HCT116 (cell line): ENCODE measurements around the gene UQCR11. TPM values are rescaled to one million over a fixed set of nuclear protein-coding genes. Genes with fewer than 3 reads are reported as not detected.

ENCODE experiments used
- ATAC-seq: fragments of 200-7000 bp; cut with Tn5 transposase; 2 replicates; pipeline ENCODE4 v1.9.1; 2020; ENCODE audit warnings: mild to moderate bottlenecking, moderate library complexity
- BruUV-seq: library from RNA; stranded (reverse); fragments of 400-500 nt; replicated peaks from 2 replicates; lab custom pipeline; 2021; lab: Mats Ljungman, UMichigan
- CTCF ChIA-PET: fragments of 300-600 bp; sonication (Branson Sonifier 250); formaldehyde crosslinking; loops from one replicate; lab custom pipeline; 2021; ENCODE audit warnings: antibody characterized with exemption; lab: Charles Lee
- POLR2A ChIA-PET: fragments of 300-600, 350-600 bp; sonication (Branson Sonifier 250); formaldehyde crosslinking; loops from one replicate; lab custom pipeline; 2021; ENCODE audit warnings: antibody characterized with exemption; lab: Charles Lee
- RAD21 ChIA-PET, 2 experiments: fragments of 300-600 bp; sonication (Branson Sonifier 250); formaldehyde crosslinking; loops; one replicate each; lab custom pipeline; 2023; ENCODE audit warnings: low total read pairs in 2 of 2; ENCODE audit not compliant: uncharacterized antibody in 2 of 2, unreplicated experiment in 2 of 2, low non-redundant PET in 1 of 2; lab: Charles Lee
- DNase-seq: peaks from one replicate; pipeline ENCODE4 v3.0.0-alpha.2; 2010; ENCODE audit warnings: low read depth, low spot score
- H2AFZ ChIP-seq: fragments of 200-600 bp; shearing (Covaris generic), sonication (generic); 2 replicates; pipeline ENCODE4 v1.6.1; 2017; ENCODE audit warnings: low read depth, mixed run types, mixed read lengths, antibody characterized with exemption, low read length; ENCODE audit not compliant: poor library complexity, severe bottlenecking
- H3K27ac ChIP-seq: 2 replicates; pipeline ENCODE4 v1.5.1; 2012; ENCODE audit warnings: low read depth, low read length
- H3K27me3 ChIP-seq: fragments of 200-600 bp; sonication (generic); 2 replicates; pipeline ENCODE4 v1.6.1; 2016; ENCODE audit warnings: mixed run types, low read length, mixed read lengths; ENCODE audit not compliant: insufficient read depth
- H3K36me3 ChIP-seq, 2 experiments: fragments of 200-500 bp in 1 of 2; fragments of 200-600 bp in 1 of 2; sonication (Bioruptor generic) in 1 of 2; sonication (generic) in 1 of 2; 2 replicates each; pipeline versions ENCODE4 v1.5.1 to v1.6.1; 2014 to 2016; ENCODE audit warnings: low read length in 2 of 2, inconsistent platforms in 1 of 2, mixed read lengths in 1 of 2, mixed run types in 1 of 2; ENCODE audit not compliant: insufficient read depth in 2 of 2, control insufficient read depth in 1 of 2
- H3K4me1 ChIP-seq, 2 experiments: fragments of 200-600 bp in 1 of 2; sonication (generic) in 1 of 2; 2 replicates each; pipeline versions ENCODE4 v1.5.1 to v1.6.1; 2012 to 2017; ENCODE audit warnings: low read length in 2 of 2, inconsistent platforms in 1 of 2, mild to moderate bottlenecking in 1 of 2, mixed read lengths in 1 of 2, mixed run types in 1 of 2, moderate library complexity in 1 of 2; ENCODE audit not compliant: insufficient read depth in 2 of 2, control insufficient read depth in 1 of 2
- H3K4me2 ChIP-seq: fragments of 200-600 bp; sonication (generic); 2 replicates; pipeline ENCODE4 v1.6.1; 2017; ENCODE audit warnings: mixed run types, low read length, mixed read lengths
- H3K4me3 ChIP-seq, 2 experiments: fragments of 200-600 bp in 1 of 2; sonication (generic) in 1 of 2; replicated peaks in 1 of 2; 2 replicates each; pipeline ENCODE4 v1.5.1; 2011 to 2016; ENCODE audit warnings: low read length in 2 of 2, control low read depth in 1 of 2, low read depth in 1 of 2, mild to moderate bottlenecking in 1 of 2, mixed read lengths in 1 of 2, mixed run types in 1 of 2
- H3K79me2 ChIP-seq: fragments of 200-600 bp; sonication (generic); 2 replicates; pipeline ENCODE4 v1.6.1; 2017; ENCODE audit warnings: mild to moderate bottlenecking, mixed run types, low read length, moderate library complexity, mixed read lengths; ENCODE audit not compliant: insufficient read depth
- H3K9ac ChIP-seq: fragments of 200-600 bp; sonication (generic); 2 replicates; pipeline ENCODE4 v1.6.1; 2016; ENCODE audit warnings: low read length, mixed read lengths
- H3K9me2 ChIP-seq: fragments of 200-600 bp; sonication (generic), shearing (Covaris generic); 2 replicates; pipeline ENCODE4 v1.6.1; 2017; ENCODE audit warnings: mixed run types, mild to moderate bottlenecking, moderate library complexity; ENCODE audit not compliant: insufficient read depth
- H3K9me3 ChIP-seq, 2 experiments: fragments of 200-500 bp in 1 of 2; fragments of 200-600 bp in 1 of 2; sonication (Bioruptor generic) in 1 of 2; sonication (generic) in 1 of 2; 2 replicates each; pipeline ENCODE4 v1.6.1; 2014 to 2017; ENCODE audit warnings: low read length in 2 of 2, mixed read lengths in 2 of 2, inconsistent platforms in 1 of 2, low read depth in 1 of 2, mild to moderate bottlenecking in 1 of 2, mixed run types in 1 of 2, moderate library complexity in 1 of 2; ENCODE audit not compliant: control insufficient read depth in 1 of 2, insufficient read depth in 1 of 2
- H4K20me1 ChIP-seq: fragments of 200-600 bp; sonication (generic), shearing (Covaris generic); 2 replicates; pipeline ENCODE4 v1.6.1; 2017; ENCODE audit warnings: mixed run types, mild to moderate bottlenecking, moderate library complexity; ENCODE audit not compliant: insufficient read depth
- CTCF ChIP-seq, 3 experiments: fragments of 200-600 bp in 1 of 3; sonication (generic) in 1 of 3; IDR thresholded peaks in 2 of 3; conservative IDR thresholded peaks in 1 of 3; 2 replicates each; pipeline ENCODE4 v1.5.1; 2012 to 2017; ENCODE audit warnings: low read depth in 2 of 3, low read length in 2 of 3, antibody characterized with exemption in 1 of 3, borderline replicate concordance in 1 of 3, control low read depth in 1 of 3, mild to moderate bottlenecking in 1 of 3, mixed read lengths in 1 of 3, mixed run types in 1 of 3, moderate library complexity in 1 of 3; ENCODE audit not compliant: insufficient read depth in 1 of 3
- EGR1 ChIP-seq: IDR thresholded peaks from 2 replicates; pipeline ENCODE4 v1.6.1; 2012; ENCODE audit warnings: low read depth
- EZH2 ChIP-seq: fragments of 200-600 bp; sonication (generic); IDR thresholded peaks from 2 replicates; pipeline ENCODE4 v1.6.1; 2017; ENCODE audit warnings: antibody characterized with exemption, mixed run types
- FOSL1 ChIP-seq: IDR thresholded peaks from 2 replicates; pipeline ENCODE4 v1.6.1; 2012; ENCODE audit warnings: low read depth
- JUND ChIP-seq: IDR thresholded peaks from 2 replicates; pipeline ENCODE4 v1.6.1; 2012
- SIN3A ChIP-seq: IDR thresholded peaks from 2 replicates; pipeline ENCODE4 v1.6.1; 2012; ENCODE audit warnings: low read depth
- SP1 ChIP-seq: IDR thresholded peaks from 2 replicates; pipeline ENCODE4 v1.6.1; 2012; ENCODE audit warnings: low read depth
- SRF ChIP-seq: IDR thresholded peaks from 2 replicates; pipeline ENCODE4 v1.6.1; 2012; ENCODE audit warnings: low read depth
- TCF7L2 ChIP-seq: IDR thresholded peaks from 2 replicates; pipeline ENCODE4 v1.7.0; 2011; ENCODE audit warnings: borderline replicate concordance, inconsistent platforms; ENCODE audit not compliant: insufficient read depth, insufficient read length; ENCODE audit errors: extremely low read depth
- YY1 ChIP-seq: IDR thresholded peaks from 2 replicates; pipeline ENCODE4 v1.6.1; 2011; ENCODE audit warnings: low read length, low read depth, moderate library complexity, mild to moderate bottlenecking; ENCODE audit not compliant: insufficient replicate concordance; ENCODE audit errors: extremely low read depth
- ZFX ChIP-seq: fragments of 450-650 bp; IDR thresholded peaks from 2 replicates; pipeline ENCODE4 v1.6.1; 2017
- ZNF274 ChIP-seq: fragments of 200-500 bp; sonication (Bioruptor generic); IDR thresholded peaks from 2 replicates; pipeline ENCODE4 v1.6.1; 2014; ENCODE audit warnings: mild to moderate bottlenecking, low read depth, low read length, inconsistent platforms
- intact Hi-C: fragments of 100-400 bp; cut with micrococcal nuclease; formaldehyde crosslinking; loops from 2 replicates; pipeline ENCODE4 v1.10.0; 2022
- total RNA-seq: library from RNA; stranded (reverse); gene quantifications from one replicate; pipeline ENCODE4 v1.2.1, GENCODE V29; 2021; ENCODE audit not compliant: unreplicated experiment

UQCR11 gene
- total RNA-seq, 1 experiment from 2014 or later: 303 TPM

- H3K9me2 ChIP-seq: no peaks in the 10 kb centered on the region
- H3K27ac ChIP-seq: no peak overlapping the region
- H2AFZ ChIP-seq: no peak overlapping the region
- no peak for TF ChIP-seq YY1
- no peak for TF ChIP-seq EGR1
- no TSS peak for BruUV-seq
- ChIA-PET RAD21 (no interaction called here), CTCF (no interaction called here), POLR2A (no interaction called here)
- H3K36me3 ChIP-seq: peaks cover under 1 to 11% of the 10 kb centered on the region in 2 experiments; a peak in 1 of 4 replicates
- intact Hi-C loops: no loop called here
- DNase-seq (no peak), ATAC-seq (no peak)
- no peak overlapping the region for H3K4me3 ChIP-seq
- H3K4me2 ChIP-seq: no peak overlapping the region
- H3K9ac ChIP-seq: no peak overlapping the region
- H4K20me1 ChIP-seq: no peaks in the 10 kb centered on the region
- no peaks in the 10 kb centered on the region for H3K27me3 ChIP-seq
- H3K4me1 ChIP-seq: peaks cover 24 to 39% of the 10 kb centered on the region in 2 experiments
- no peaks in the 10 kb centered on the region for H3K9me3 ChIP-seq
- H3K79me2 ChIP-seq: peaks cover 38% of the 10 kb centered on the region
These were observed 20.6 kb downstream of the UQCR11 start for GRCh38 chr19:1584500-1585242.

GRCh38 chr19:1582201-1582600 is 23.1 kb downstream of the UQCR11 start:
- intact Hi-C loops: no loop called here
- RAD21 ChIA-PET: interaction anchor here in 1 of 2 experiments (0.6 to 0.7 kb wide), 2 partner anchors 113 to 244 kb away, joined by 3 to 6 read pairs; no protein-coding TSS in a partner anchor

More at GRCh38 chr19:1582201-1582600, 23.1 kb downstream of the UQCR11 start:
- no peak for ATAC-seq
- no peak overlapping the region for H3K27ac ChIP-seq
- no peaks in the 10 kb centered on the region for H3K27me3 ChIP-seq
- peaks cover 15% of the 10 kb centered on the region; the same call in 1 of the 2 replicates for H3K79me2 ChIP-seq
- DNase-seq: no peak
- no peak overlapping the region for H3K4me3 ChIP-seq
- peaks cover 7 to 14% of the 10 kb centered on the region in 2 experiments for H3K4me1 ChIP-seq
- ChIA-PET CTCF (no interaction called here), POLR2A (interaction anchor here (1.0 kb wide), 1 partner anchor 11 kb away, joined by 3 read pairs; the partner anchor contains the start of gene MBD3)
- peaks cover 4 to 11% of the 10 kb centered on the region in 2 experiments; a peak in 1 of 4 replicates for H3K36me3 ChIP-seq
- no peaks in the 10 kb centered on the region for H3K9me3 ChIP-seq
- H2AFZ ChIP-seq: no peak overlapping the region
- H3K4me2 ChIP-seq: no peak overlapping the region
- no peaks in the 10 kb centered on the region for H4K20me1 ChIP-seq
- BruUV-seq: no TSS peak
- no peaks in the 10 kb centered on the region for H3K9me2 ChIP-seq
- no peak for TF ChIP-seq FOSL1
- TF ChIP-seq TCF7L2: no peak
- no peak for TF ChIP-seq EZH2
- no peak for TF ChIP-seq ZNF274
- TF ChIP-seq SIN3A: no peak
- TF ChIP-seq ZFX: no peak
- no peak for TF ChIP-seq SP1
- no peak for TF ChIP-seq CTCF (IDR thresholded peaks at IDR 0.05 in 2 of 3, conservative IDR thresholded peaks at IDR 0.05 in 1 of 3; ENCODE audit: borderline replicate concordance in 1 of 3, insufficient read depth in 1 of 3, low read depth in 2 of 3, low read length in 2 of 3)
- no peak for TF ChIP-seq JUND
- no peak for TF ChIP-seq EGR1
- no peak for TF ChIP-seq SRF
- H3K9ac ChIP-seq: no peak overlapping the region
